H9 (cell line): ENCODE data around the gene ELF5. TPM values are rescaled to one million over a fixed set of nuclear protein-coding genes. Genes with fewer than 3 reads are reported as not detected.

ENCODE experiments used
- DNase-seq: peaks from one replicate; pipeline ENCODE4 v3.0.0-alpha.2; 2017
- H2AFZ ChIP-seq: one replicate; pipeline ENCODE4 v1.6.1; 2013; ENCODE audit warnings: mild to moderate bottlenecking, low read length, control low read depth, moderate library complexity
- H2AK5ac ChIP-seq: 2 replicates; pipeline ENCODE4 v1.6.1; 2013; ENCODE audit warnings: low read length, control low read depth, mixed read lengths; ENCODE audit not compliant: insufficient read length
- H2BK120ac ChIP-seq: one replicate; pipeline ENCODE4 v1.6.1; 2013; ENCODE audit warnings: low read depth, mild to moderate bottlenecking, low read length, control low read depth, inconsistent platforms; ENCODE audit not compliant: poor library complexity, severe bottlenecking
- H2BK12ac ChIP-seq: 2 replicates; pipeline ENCODE4 v1.6.1; 2013; ENCODE audit warnings: low read length, control low read depth, mixed read lengths, low read depth; ENCODE audit not compliant: insufficient read length
- H2BK15ac ChIP-seq: 2 replicates; pipeline ENCODE4 v1.6.1; 2013; ENCODE audit warnings: low read depth, low read length, control low read depth
- H2BK20ac ChIP-seq: one replicate; pipeline ENCODE4 v1.6.1; 2013; ENCODE audit warnings: low read depth, mild to moderate bottlenecking, low read length, control low read depth, inconsistent platforms; ENCODE audit not compliant: poor library complexity, severe bottlenecking
- H2BK5ac ChIP-seq: 2 replicates; pipeline ENCODE4 v1.6.1; 2013; ENCODE audit warnings: low read length, control low read depth, mixed read lengths; ENCODE audit not compliant: insufficient read length
- H3K14ac ChIP-seq: 2 replicates; pipeline ENCODE4 v1.6.1; 2013; ENCODE audit warnings: low read length, control low read depth; ENCODE audit not compliant: insufficient read depth
- H3K18ac ChIP-seq: 2 replicates; pipeline ENCODE4 v1.6.1; 2013; ENCODE audit warnings: low read depth, mild to moderate bottlenecking, mixed read lengths, low read length, control low read depth; ENCODE audit not compliant: insufficient read length
- H3K23ac ChIP-seq: 2 replicates; pipeline ENCODE4 v1.6.1; 2013; ENCODE audit warnings: low read length, control low read depth, mixed read lengths, low read depth; ENCODE audit not compliant: insufficient read length
- H3K23me2 ChIP-seq: 2 replicates; pipeline ENCODE4 v1.6.1; 2013; ENCODE audit warnings: low read depth, mild to moderate bottlenecking, mixed read lengths, low read length, control low read depth; ENCODE audit not compliant: insufficient read length, poor library complexity, severe bottlenecking
- H3K27ac ChIP-seq: 2 replicates; pipeline ENCODE4 v1.5.1; 2013; ENCODE audit warnings: low read length, control low read depth, mixed read lengths, low read depth; ENCODE audit not compliant: insufficient read length
- H3K27me3 ChIP-seq: 2 replicates; pipeline ENCODE4 v1.6.1; 2013; ENCODE audit warnings: low read length, control low read depth, inconsistent platforms; ENCODE audit not compliant: insufficient read depth
- H3K4ac ChIP-seq: 2 replicates; pipeline ENCODE4 v1.6.1; 2013; ENCODE audit warnings: low read depth, mild to moderate bottlenecking, control low read depth, inconsistent platforms, low read length, moderate library complexity
- H3K4me1 ChIP-seq: 2 replicates; pipeline ENCODE4 v1.6.1; 2013; ENCODE audit warnings: low read length, control low read depth, inconsistent platforms; ENCODE audit not compliant: insufficient read depth
- H3K4me2 ChIP-seq: 2 replicates; pipeline ENCODE4 v1.6.1; 2013; ENCODE audit warnings: low read length, control low read depth, mixed read lengths; ENCODE audit not compliant: insufficient read length, insufficient read depth
- H3K56ac ChIP-seq: 2 replicates; pipeline ENCODE4 v1.6.1; 2013; ENCODE audit warnings: low read depth, mild to moderate bottlenecking, mixed read lengths, low read length, control low read depth; ENCODE audit not compliant: insufficient read length
- H3K79me1 ChIP-seq: 2 replicates; pipeline ENCODE4 v1.6.1; 2013; ENCODE audit warnings: low read depth, mild to moderate bottlenecking, moderate library complexity, low read length, control low read depth, inconsistent platforms; ENCODE audit not compliant: insufficient read depth, poor library complexity, severe bottlenecking
- H3K79me2 ChIP-seq: 2 replicates; pipeline ENCODE4 v1.6.1; 2013; ENCODE audit warnings: low read length, control low read depth, inconsistent platforms; ENCODE audit not compliant: insufficient read depth
- H3K9ac ChIP-seq: 2 replicates; pipeline ENCODE4 v1.6.1; 2013; ENCODE audit warnings: low read length, control low read depth, mixed read lengths; ENCODE audit not compliant: insufficient read length; ENCODE audit errors: extremely low read depth
- H3K9me3 ChIP-seq: one replicate; pipeline ENCODE4 v1.6.1; 2013; ENCODE audit warnings: low read depth, low read length, inconsistent platforms; ENCODE audit not compliant: control insufficient read depth
- H3T11ph ChIP-seq: one replicate; pipeline ENCODE4 v1.6.1; 2013; ENCODE audit warnings: mild to moderate bottlenecking, low read length, control low read depth, inconsistent platforms
- H4K20me1 ChIP-seq: one replicate; pipeline ENCODE4 v1.6.1; 2013; ENCODE audit not compliant: control insufficient read depth, insufficient read length, insufficient read depth
- H4K5ac ChIP-seq: 2 replicates; pipeline ENCODE4 v1.6.1; 2013; ENCODE audit warnings: low read depth, mild to moderate bottlenecking, mixed read lengths, low read length, control low read depth; ENCODE audit not compliant: insufficient read length
- H4K8ac ChIP-seq: replicated peaks from 2 replicates; pipeline ENCODE4 v1.6.1; 2013; ENCODE audit warnings: low read length, control low read depth, mixed read lengths, low read depth; ENCODE audit not compliant: insufficient read length
- H4K91ac ChIP-seq: 2 replicates; pipeline ENCODE4 v1.6.1; 2013; ENCODE audit warnings: low read depth, mild to moderate bottlenecking, moderate library complexity, mixed read lengths, low read length, control low read depth; ENCODE audit not compliant: insufficient read length
- H3K27ac Mint-ChIP-seq, 3 experiments: 2 replicates in 2 of 3; 3 replicates in 1 of 3; pipeline ENCODE4 v1.8.0; 2020 to 2021; ENCODE audit warnings: mixed read lengths in 3 of 3, mild to moderate bottlenecking in 1 of 3, moderate library complexity in 1 of 3
- H3K27me3 Mint-ChIP-seq: 2 replicates; pipeline ENCODE4 v1.8.0; 2021; ENCODE audit warnings: low read depth, mild to moderate bottlenecking, moderate library complexity, mixed read lengths
- H3K36me3 Mint-ChIP-seq, 3 experiments: 2 replicates in 2 of 3; 3 replicates in 1 of 3; pipeline ENCODE4 v1.8.0; 2020 to 2021; ENCODE audit warnings: low read depth in 3 of 3, mixed read lengths in 3 of 3; ENCODE audit not compliant: insufficient read depth in 1 of 3
- H3K4me1 Mint-ChIP-seq, 2 experiments: 2 replicates each; pipeline ENCODE4 v1.8.0; 2020; ENCODE audit warnings: mixed read lengths in 2 of 2
- H3K4me3 Mint-ChIP-seq, 2 experiments: 2 replicates in 1 of 2; 3 replicates in 1 of 2; pipeline ENCODE4 v1.8.0; 2020 to 2021; ENCODE audit warnings: mild to moderate bottlenecking in 2 of 2, mixed read lengths in 2 of 2, moderate library complexity in 1 of 2
- H3K9me3 Mint-ChIP-seq, 2 experiments: 2 replicates in 1 of 2; 3 replicates in 1 of 2; pipeline ENCODE4 v1.8.0; 2020; ENCODE audit warnings: mild to moderate bottlenecking in 2 of 2, mixed read lengths in 2 of 2, moderate library complexity in 1 of 2
- CTCF ChIP-seq: fragments of 200-600 bp; sonication (generic); conservative IDR thresholded peaks from 3 replicates; pipeline ENCODE4 v1.8.0; 2021; ENCODE audit warnings: antibody characterized with exemption, mild to moderate bottlenecking
- WGBS: extraction: QIAGEN DNeasy Blood & Tissue Kit; methylation state at CpG from one replicate; pipeline ENCODE4 v1.1.7; 2013; ENCODE audit warnings: missing lambda C conversion rate, low lambda C conversion rate, mixed read lengths; ENCODE audit not compliant: insufficient read length; ENCODE audit errors: extremely low coverage; 5-methylcytosine and 5-hydroxymethylcytosine counted together
- total RNA-seq: library from RNA; stranded (reverse); gene quantifications from 2 replicates; pipeline ENCODE4 v1.2.1, GENCODE V29; 2021

ELF5 gene
- total RNA-seq, 1 experiment from 2014 or later = not detected

- Histone ChIP-seq H4K91ac (no peak overlapping the region), H3K27me3 (no peaks in the 10 kb centered on the region), H3T11ph (no peak overlapping the region), H4K5ac (no peak overlapping the region), H2BK15ac (no peak overlapping the region), H2BK20ac (no peak overlapping the region), H4K20me1 (peaks cover 2% of the 10 kb centered on the region), H3K4me1 (no peaks in the 10 kb centered on the region), H3K4me2 (no peak overlapping the region), H3K79me2 (no peaks in the 10 kb centered on the region), H3K4ac (no peak overlapping the region), H3K27ac (no peak overlapping the region), H2BK120ac (no peak overlapping the region), H2AFZ (no peak overlapping the region), H3K14ac (no peak overlapping the region), H3K56ac (no peak overlapping the region), H3K9ac (no peak overlapping the region), H3K9me3 (no peaks in the 10 kb centered on the region), H2AK5ac (no peak overlapping the region), H3K23ac (no peak overlapping the region), H3K23me2 (no peaks in the 10 kb centered on the region), H2BK5ac (no peak overlapping the region), H3K18ac (no peak overlapping the region), H3K79me1 (no peaks in the 10 kb centered on the region), H2BK12ac (no peak overlapping the region), H4K8ac (no peak overlapping the region)
- peaks cover 8 to 10% of the 10 kb centered on the region in 2 experiments for H3K4me1 Mint-ChIP-seq
- no peak overlapping the region for H3K4me3 Mint-ChIP-seq
- H3K9me3 Mint-ChIP-seq = no peaks in the 10 kb centered on the region
- no peak for TF ChIP-seq CTCF
- H3K27me3 Mint-ChIP-seq = no peaks in the 10 kb centered on the region
- H3K27ac Mint-ChIP-seq = peak overlapping the region; percentile 5 to 79 (median 13); a peak in 4 of 7 replicates
- H3K36me3 Mint-ChIP-seq = peaks cover 0 to 61% (median 6%) of the 10 kb centered on the region in 3 experiments; a peak in 3 of 7 replicates
- WGBS = no CpG with 5 or more reads among the region's 4 CpGs
- DNase-seq = no peak
These were observed 55.1 kb downstream of the ELF5 start for GRCh38 chr11:34458525-34458924.
